IMR-90 (cell line): ENCODE measurements around the gene ALDH2. TPM values are rescaled to one million over a fixed set of nuclear protein-coding genes. Genes with fewer than 3 reads are reported as not detected.

Experiments
- ATAC-seq: fragments of 200-7000 bp; cut with Tn5 transposase; 2 replicates; pipeline ENCODE4 v1.9.1; 2020; ENCODE audit warnings: low read depth, mild to moderate bottlenecking, moderate library complexity
- BruUV-seq: library from RNA; stranded (reverse); fragments of 400-500 nt; replicated peaks from 2 replicates; lab custom pipeline; 2021; lab: Mats Ljungman, UMichigan
- CTCF ChIA-PET: fragments of 300-600 bp; formaldehyde crosslinking; extraction: SDS; loops from one replicate; lab custom pipeline; 2021; ENCODE audit warnings: antibody characterized with exemption; lab: Yijun Ruan, JAX
- POLR2A ChIA-PET: fragments of 300-600 bp; sonication (Branson Sonifier 250); formaldehyde crosslinking; loops from one replicate; lab custom pipeline; 2022; ENCODE audit warnings: antibody characterized with exemption; ENCODE audit not compliant: unreplicated experiment; lab: Charles Lee
- DNase-seq: peaks from one replicate; pipeline ENCODE4 v3.0.0; 2013
- H2AFZ ChIP-seq: replicated peaks from 2 replicates; pipeline ENCODE3; 2013; ENCODE audit warnings: low read length, mild to moderate bottlenecking; ENCODE audit not compliant: poor library complexity
- H2AK5ac ChIP-seq: 2 replicates; pipeline ENCODE4 v1.6.1; 2013; ENCODE audit warnings: low read depth, low read length, inconsistent platforms
- H2AK9ac ChIP-seq: replicated peaks from 2 replicates; pipeline ENCODE3; 2013; ENCODE audit warnings: mild to moderate bottlenecking, low read depth, low read length, moderate library complexity; ENCODE audit not compliant: poor library complexity
- H2BK120ac ChIP-seq: 2 replicates; pipeline ENCODE4 v1.6.1; 2013; ENCODE audit warnings: low read depth, low read length, inconsistent platforms
- H2BK15ac ChIP-seq: 3 replicates; pipeline ENCODE4 v1.6.1; 2013; ENCODE audit warnings: low read depth, low read length, inconsistent platforms
- H2BK20ac ChIP-seq: 2 replicates; pipeline ENCODE4 v1.6.1; 2013; ENCODE audit warnings: low read depth, mild to moderate bottlenecking, inconsistent platforms, low read length, moderate library complexity
- H2BK5ac ChIP-seq: 2 replicates; pipeline ENCODE4 v1.6.1; 2013; ENCODE audit warnings: mild to moderate bottlenecking, low read depth, low read length, inconsistent platforms; ENCODE audit not compliant: poor library complexity, severe bottlenecking
- H3K14ac ChIP-seq: replicated peaks from 2 replicates; pipeline ENCODE4 v1.6.1; 2013; ENCODE audit warnings: low read depth, low read length, inconsistent platforms
- H3K18ac ChIP-seq: 2 replicates; pipeline ENCODE4 v1.6.1; 2013; ENCODE audit warnings: low read depth, low read length, control low read depth
- H3K23ac ChIP-seq: 2 replicates; pipeline ENCODE4 v1.6.1; 2013; ENCODE audit warnings: low read depth, low read length, inconsistent platforms
- H3K27ac ChIP-seq: 2 replicates; pipeline ENCODE4 v1.5.1; 2013; ENCODE audit warnings: mild to moderate bottlenecking, control low read depth, low read length; ENCODE audit not compliant: insufficient read depth
- H3K27me3 ChIP-seq: 2 replicates; pipeline ENCODE4 v1.6.1; 2013; ENCODE audit warnings: low read length; ENCODE audit not compliant: control insufficient read depth, insufficient read depth
- H3K36me3 ChIP-seq: 2 replicates; pipeline ENCODE4 v1.6.1; 2013; ENCODE audit warnings: low read length, mixed read lengths; ENCODE audit not compliant: control insufficient read depth, insufficient read depth
- H3K4ac ChIP-seq: 2 replicates; pipeline ENCODE4 v1.6.1; 2013; ENCODE audit warnings: low read depth, low read length, inconsistent platforms
- H3K4me1 ChIP-seq: 2 replicates; pipeline ENCODE4 v1.6.1; 2013; ENCODE audit warnings: low read length, mixed read lengths; ENCODE audit not compliant: control insufficient read depth, insufficient read depth
- H3K4me2 ChIP-seq: 2 replicates; pipeline ENCODE4 v1.6.1; 2013; ENCODE audit warnings: low read depth, mild to moderate bottlenecking, control low read depth, low read length, moderate library complexity
- H3K4me3 ChIP-seq: 2 replicates; pipeline ENCODE4 v1.5.1; 2013; ENCODE audit warnings: low read depth, mild to moderate bottlenecking, control low read depth, low read length, moderate library complexity; ENCODE audit not compliant: insufficient read depth
- H3K56ac ChIP-seq: 2 replicates; pipeline ENCODE4 v1.6.1; 2013; ENCODE audit warnings: low read length, inconsistent platforms; ENCODE audit not compliant: insufficient read depth; ENCODE audit errors: extremely low read depth
- H3K79me1 ChIP-seq, 2 experiments: 2 replicates each; pipeline ENCODE4 v1.6.1; 2013; ENCODE audit warnings: low read length in 2 of 2, inconsistent platforms in 1 of 2, low read depth in 1 of 2
- H3K9ac ChIP-seq: 2 replicates; pipeline ENCODE4 v1.6.1; 2013; ENCODE audit warnings: low read depth, low read length, control low read depth
- H3K9me1 ChIP-seq: 2 replicates; pipeline ENCODE4 v1.6.1; 2013; ENCODE audit warnings: low read length, inconsistent platforms; ENCODE audit not compliant: insufficient read depth
- H3K9me3 ChIP-seq: 2 replicates; pipeline ENCODE4 v1.6.1; 2013; ENCODE audit warnings: low read length; ENCODE audit not compliant: control insufficient read depth, insufficient read depth
- H4K20me1 ChIP-seq: 2 replicates; pipeline ENCODE4 v1.6.1; 2013; ENCODE audit warnings: low read length, inconsistent platforms; ENCODE audit not compliant: insufficient read depth
- H4K5ac ChIP-seq: 2 replicates; pipeline ENCODE4 v1.6.1; 2013; ENCODE audit warnings: mild to moderate bottlenecking, low read depth, low read length, control low read depth
- H4K8ac ChIP-seq, 2 experiments: 2 replicates each; pipeline ENCODE4 v1.6.1; 2013; ENCODE audit warnings: low read depth in 2 of 2, low read length in 2 of 2, control low read depth in 1 of 2, inconsistent platforms in 1 of 2
- H4K91ac ChIP-seq: 2 replicates; pipeline ENCODE4 v1.6.1; 2013; ENCODE audit warnings: low read depth, low read length, inconsistent platforms; ENCODE audit not compliant: insufficient read depth
- BHLHE40 ChIP-seq: fragments of 150-350 bp; IDR thresholded peaks from 2 replicates; pipeline ENCODE4 v1.6.1; 2016; ENCODE audit warnings: mild to moderate bottlenecking, low read depth, low read length
- CTCF ChIP-seq: conservative IDR thresholded peaks from 2 replicates; pipeline ENCODE4 v1.5.1; 2012; ENCODE audit warnings: mild to moderate bottlenecking, low read depth, low read length, improper control_type of control experiment
- MAFK ChIP-seq: IDR thresholded peaks from 2 replicates; pipeline ENCODE4 v1.6.1; 2012; ENCODE audit warnings: low read depth, low read length, improper control_type of control experiment
- MXI1 ChIP-seq: IDR thresholded peaks from 2 replicates; pipeline ENCODE4 v1.6.1; 2012; ENCODE audit warnings: low read depth, mild to moderate bottlenecking, low read length, moderate library complexity, borderline replicate concordance
- NFE2L2 ChIP-seq: fragments of 150-350 bp; IDR thresholded peaks from 2 replicates; pipeline ENCODE4 v1.6.1; 2016; ENCODE audit warnings: low read depth, mild to moderate bottlenecking, low read length
- POLR2A ChIP-seq: IDR thresholded peaks from 2 replicates; pipeline ENCODE4 v1.6.1; 2012; ENCODE audit warnings: mild to moderate bottlenecking, low read depth, low read length
- RAD21 ChIP-seq: IDR thresholded peaks from 2 replicates; pipeline ENCODE4 v1.6.1; 2012; ENCODE audit warnings: low read length, improper control_type of control experiment
- RCOR1 ChIP-seq: IDR thresholded peaks from 2 replicates; pipeline ENCODE4 v1.6.1; 2012; ENCODE audit warnings: mild to moderate bottlenecking, low read length, improper control_type of control experiment; ENCODE audit not compliant: insufficient replicate concordance
- RFX5 ChIP-seq: IDR thresholded peaks from 2 replicates; pipeline ENCODE4 v1.8.0; 2012; ENCODE audit warnings: low read depth, mild to moderate bottlenecking, low read length, moderate library complexity
- SMC3 ChIP-seq: fragments of 150-350 bp; IDR thresholded peaks from 2 replicates; pipeline ENCODE4 v1.6.1; 2016; ENCODE audit warnings: low read depth, mild to moderate bottlenecking, antibody characterized with exemption, low read length, moderate library complexity
- WGBS, 2 experiments: methylation state at CpG; one replicate each; pipeline versions ENCODE4 v1.1.5 to v1.1.7; 2013; ENCODE audit warnings: missing lambda C conversion rate in 2 of 2; ENCODE audit not compliant: insufficient read length in 1 of 2; ENCODE audit errors: extremely low coverage in 2 of 2; 5-methylcytosine and 5-hydroxymethylcytosine counted together
- dilution Hi-C: fragments of 300-500 bp; cut with HindIII; formaldehyde crosslinking; loops from one replicate; pipeline ENCODE4 v1.14.3; 2018; ENCODE audit warnings: low sequenced_read_pairs; ENCODE audit not compliant: unreplicated experiment
- in situ Hi-C: fragments of 300-500 bp; cut with MboI; formaldehyde crosslinking; loops from 3 replicates; pipeline ENCODE4 v1.14.3; 2019; ENCODE audit warnings: low sequenced_read_pairs, inconsistent platforms, mixed read lengths
- intact Hi-C: fragments of 100-400 bp; cut with micrococcal nuclease; formaldehyde crosslinking; loops from 2 replicates; pipeline ENCODE4 v1.10.0; 2022
- polyA plus RNA-seq, 3 experiments: library from polyadenylated mRNA; depleted of rRNA; stranded (reverse); fragments of >200 nt; gene quantifications; 2 replicates each; pipeline ENCODE4 v1.2.3, GENCODE V29; 2012; ENCODE audit warnings: low replicate concordance in 1 of 3
- total RNA-seq: library from RNA; depleted of rRNA; stranded (reverse); fragments of >200 nt; gene quantifications from 2 replicates; pipeline ENCODE4 v1.2.3, GENCODE V29; 2012

Gene ALDH2
- total and polyA plus RNA-seq, 2 of the 4 experiments (the other 2 are of a cell fraction): 16.0 to 41.2 TPM

DNA sequence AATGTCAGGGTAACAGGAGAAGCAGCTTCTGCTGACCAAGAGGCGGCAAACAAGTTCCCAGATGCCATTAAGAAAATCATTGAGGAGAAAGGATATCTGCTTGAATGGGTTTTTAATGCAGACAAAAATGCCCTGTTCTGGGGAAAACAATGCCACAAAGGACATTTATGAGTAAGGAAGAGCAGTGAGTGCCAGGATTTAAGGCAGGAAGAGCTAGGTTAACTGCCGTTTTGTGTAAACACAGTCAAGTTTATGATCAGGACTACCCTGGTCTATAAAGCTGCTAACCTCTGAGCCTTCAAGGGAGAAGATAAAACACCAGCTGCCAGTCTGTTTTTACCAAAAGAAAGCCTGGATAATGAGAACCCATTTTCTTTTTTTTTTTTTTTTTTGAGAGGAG is 83.8 kb downstream of the ALDH2 start:
- Histone ChIP-seq H3K27me3 (no peaks in the 10 kb centered on the region), H3K9me1 (no peaks in the 10 kb centered on the region), H3K4me1 (no peaks in the 10 kb centered on the region), H3K14ac (no peak overlapping the region), H4K91ac (no peak overlapping the region), H2AK5ac (no peak overlapping the region), H3K27ac (no peak overlapping the region), H2BK120ac (no peak overlapping the region), H3K4ac (no peak overlapping the region), H4K8ac (no peak overlapping the region), H3K4me3 (no peak overlapping the region), H2AFZ (no peak overlapping the region), H4K5ac (no peak overlapping the region), H3K36me3 (peaks cover 7% of the 10 kb centered on the region), H2AK9ac (no peak overlapping the region), H3K79me1 (peaks cover 22 to 62% of the 10 kb centered on the region in 2 experiments), H4K20me1 (peaks cover 3% of the 10 kb centered on the region), H3K18ac (no peak overlapping the region), H3K4me2 (no peak overlapping the region), H3K23ac (no peak overlapping the region), H3K56ac (no peak overlapping the region), H3K9ac (no peak overlapping the region), H2BK20ac (no peak overlapping the region), H2BK15ac (no peak overlapping the region), H2BK5ac (no peak overlapping the region), H3K9me3 (no peaks in the 10 kb centered on the region)
- dilution Hi-C loops: no loop called here
- in situ Hi-C loops: no loop called here
- intact Hi-C loops: no loop called here
- ChIA-PET POLR2A (no interaction called here), CTCF (interaction anchor here (0.5 to 0.6 kb wide), 2 partner anchors 11 to 87 kb away, joined by 3 to 6 read pairs; no protein-coding TSS in a partner anchor)
- WGBS, 2 experiments: 93% methylated on average over 2 of the region's 2 CpGs; no CpG with 5 or more reads in 1 of the 2 experiments
- TF ChIP-seq MAFK: no peak
- TF ChIP-seq CTCF: no peak
- TF ChIP-seq RCOR1: no peak
- TF ChIP-seq NFE2L2: no peak
- TF ChIP-seq RFX5: no peak
- no peak for TF ChIP-seq RAD21
- no peak for TF ChIP-seq MXI1
- TF ChIP-seq POLR2A: no peak
- no peak for TF ChIP-seq BHLHE40
- TF ChIP-seq SMC3: no peak
- BruUV-seq: no TSS peak
- DNase-seq (no peak), ATAC-seq (no peak)
